HCT116 (cell line): Measurements from ENCODE around the gene SCAND1. TPM values are rescaled to one million over a fixed set of nuclear protein-coding genes. Genes with fewer than 3 reads are reported as not detected.

ENCODE experiments used
- ATAC-seq: fragments of 200-7000 bp; cut with Tn5 transposase; 2 replicates; pipeline ENCODE4 v1.9.1; 2020; ENCODE audit warnings: mild to moderate bottlenecking, moderate library complexity
- BruUV-seq: library from RNA; stranded (reverse); fragments of 400-500 nt; replicated peaks from 2 replicates; lab custom pipeline; 2021; lab: Mats Ljungman, UMichigan
- CTCF ChIA-PET: fragments of 300-600 bp; sonication (Branson Sonifier 250); formaldehyde crosslinking; loops from one replicate; lab custom pipeline; 2021; ENCODE audit warnings: antibody characterized with exemption; lab: Charles Lee
- POLR2A ChIA-PET: fragments of 300-600, 350-600 bp; sonication (Branson Sonifier 250); formaldehyde crosslinking; loops from one replicate; lab custom pipeline; 2021; ENCODE audit warnings: antibody characterized with exemption; lab: Charles Lee
- RAD21 ChIA-PET, 2 experiments: fragments of 300-600 bp; sonication (Branson Sonifier 250); formaldehyde crosslinking; loops; one replicate each; lab custom pipeline; 2023; ENCODE audit warnings: low total read pairs in 2 of 2; ENCODE audit not compliant: uncharacterized antibody in 2 of 2, unreplicated experiment in 2 of 2, low non-redundant PET in 1 of 2; lab: Charles Lee
- DNase-seq: peaks from one replicate; pipeline ENCODE4 v3.0.0-alpha.2; 2010; ENCODE audit warnings: low read depth, low spot score
- H2AFZ ChIP-seq: fragments of 200-600 bp; shearing (Covaris generic), sonication (generic); 2 replicates; pipeline ENCODE4 v1.6.1; 2017; ENCODE audit warnings: low read depth, mixed run types, mixed read lengths, antibody characterized with exemption, low read length; ENCODE audit not compliant: poor library complexity, severe bottlenecking
- H3K27ac ChIP-seq: 2 replicates; pipeline ENCODE4 v1.5.1; 2012; ENCODE audit warnings: low read depth, low read length
- H3K27me3 ChIP-seq: fragments of 200-600 bp; sonication (generic); 2 replicates; pipeline ENCODE4 v1.6.1; 2016; ENCODE audit warnings: mixed run types, low read length, mixed read lengths; ENCODE audit not compliant: insufficient read depth
- H3K36me3 ChIP-seq, 2 experiments: fragments of 200-500 bp in 1 of 2; fragments of 200-600 bp in 1 of 2; sonication (Bioruptor generic) in 1 of 2; sonication (generic) in 1 of 2; 2 replicates each; pipeline versions ENCODE4 v1.5.1 to v1.6.1; 2014 to 2016; ENCODE audit warnings: low read length in 2 of 2, inconsistent platforms in 1 of 2, mixed read lengths in 1 of 2, mixed run types in 1 of 2; ENCODE audit not compliant: insufficient read depth in 2 of 2, control insufficient read depth in 1 of 2
- H3K4me1 ChIP-seq, 2 experiments: fragments of 200-600 bp in 1 of 2; sonication (generic) in 1 of 2; 2 replicates each; pipeline versions ENCODE4 v1.5.1 to v1.6.1; 2012 to 2017; ENCODE audit warnings: low read length in 2 of 2, inconsistent platforms in 1 of 2, mild to moderate bottlenecking in 1 of 2, mixed read lengths in 1 of 2, mixed run types in 1 of 2, moderate library complexity in 1 of 2; ENCODE audit not compliant: insufficient read depth in 2 of 2, control insufficient read depth in 1 of 2
- H3K4me2 ChIP-seq: fragments of 200-600 bp; sonication (generic); 2 replicates; pipeline ENCODE4 v1.6.1; 2017; ENCODE audit warnings: mixed run types, low read length, mixed read lengths
- H3K4me3 ChIP-seq, 2 experiments: fragments of 200-600 bp in 1 of 2; sonication (generic) in 1 of 2; replicated peaks in 1 of 2; 2 replicates each; pipeline ENCODE4 v1.5.1; 2011 to 2016; ENCODE audit warnings: low read length in 2 of 2, control low read depth in 1 of 2, low read depth in 1 of 2, mild to moderate bottlenecking in 1 of 2, mixed read lengths in 1 of 2, mixed run types in 1 of 2
- H3K79me2 ChIP-seq: fragments of 200-600 bp; sonication (generic); 2 replicates; pipeline ENCODE4 v1.6.1; 2017; ENCODE audit warnings: mild to moderate bottlenecking, mixed run types, low read length, moderate library complexity, mixed read lengths; ENCODE audit not compliant: insufficient read depth
- H3K9ac ChIP-seq: fragments of 200-600 bp; sonication (generic); 2 replicates; pipeline ENCODE4 v1.6.1; 2016; ENCODE audit warnings: low read length, mixed read lengths
- H3K9me2 ChIP-seq: fragments of 200-600 bp; sonication (generic), shearing (Covaris generic); 2 replicates; pipeline ENCODE4 v1.6.1; 2017; ENCODE audit warnings: mixed run types, mild to moderate bottlenecking, moderate library complexity; ENCODE audit not compliant: insufficient read depth
- H3K9me3 ChIP-seq, 2 experiments: fragments of 200-500 bp in 1 of 2; fragments of 200-600 bp in 1 of 2; sonication (Bioruptor generic) in 1 of 2; sonication (generic) in 1 of 2; 2 replicates each; pipeline ENCODE4 v1.6.1; 2014 to 2017; ENCODE audit warnings: low read length in 2 of 2, mixed read lengths in 2 of 2, inconsistent platforms in 1 of 2, low read depth in 1 of 2, mild to moderate bottlenecking in 1 of 2, mixed run types in 1 of 2, moderate library complexity in 1 of 2; ENCODE audit not compliant: control insufficient read depth in 1 of 2, insufficient read depth in 1 of 2
- H4K20me1 ChIP-seq: fragments of 200-600 bp; sonication (generic), shearing (Covaris generic); 2 replicates; pipeline ENCODE4 v1.6.1; 2017; ENCODE audit warnings: mixed run types, mild to moderate bottlenecking, moderate library complexity; ENCODE audit not compliant: insufficient read depth
- CEBPB ChIP-seq: IDR thresholded peaks from 2 replicates; pipeline ENCODE4 v1.6.1; 2012; ENCODE audit warnings: low read depth
- ELF1 ChIP-seq: IDR thresholded peaks from 2 replicates; pipeline ENCODE4 v1.6.1; 2012; ENCODE audit warnings: low read depth, borderline replicate concordance
- FOSL1 ChIP-seq: IDR thresholded peaks from 2 replicates; pipeline ENCODE4 v1.6.1; 2012; ENCODE audit warnings: low read depth
- JUND ChIP-seq: IDR thresholded peaks from 2 replicates; pipeline ENCODE4 v1.6.1; 2012
- POLR2AphosphoS5 ChIP-seq: IDR thresholded peaks from 2 replicates; pipeline ENCODE4 v1.6.1; 2011; ENCODE audit warnings: mild to moderate bottlenecking, low read depth, low read length, moderate library complexity
- ZNF274 ChIP-seq: fragments of 200-500 bp; sonication (Bioruptor generic); IDR thresholded peaks from 2 replicates; pipeline ENCODE4 v1.6.1; 2014; ENCODE audit warnings: mild to moderate bottlenecking, low read depth, low read length, inconsistent platforms
- intact Hi-C: fragments of 100-400 bp; cut with micrococcal nuclease; formaldehyde crosslinking; loops from 2 replicates; pipeline ENCODE4 v1.10.0; 2022
- total RNA-seq: library from RNA; stranded (reverse); gene quantifications from one replicate; pipeline ENCODE4 v1.2.1, GENCODE V29; 2021; ENCODE audit not compliant: unreplicated experiment
- TF ChIP-seq, protein P1 (sequence below): IDR thresholded peaks from 2 replicates; pipeline ENCODE4 v1.6.1; 2012
- TF ChIP-seq, protein P2 (sequence below): IDR thresholded peaks from 2 replicates; pipeline ENCODE4 v1.6.1; 2011; ENCODE audit warnings: mild to moderate bottlenecking, low read length, moderate library complexity; ENCODE audit not compliant: insufficient replicate concordance; ENCODE audit errors: extremely low read depth
- TF ChIP-seq, protein P3 (sequence below), 3 experiments: fragments of 200-600 bp in 1 of 3; sonication (generic) in 1 of 3; IDR thresholded peaks in 2 of 3; conservative IDR thresholded peaks in 1 of 3; 2 replicates each; pipeline ENCODE4 v1.5.1; 2012 to 2017; ENCODE audit warnings: low read depth in 2 of 3, low read length in 2 of 3, antibody characterized with exemption in 1 of 3, borderline replicate concordance in 1 of 3, control low read depth in 1 of 3, mild to moderate bottlenecking in 1 of 3, mixed read lengths in 1 of 3, mixed run types in 1 of 3, moderate library complexity in 1 of 3; ENCODE audit not compliant: insufficient read depth in 1 of 3

Gene SCAND1
- total RNA-seq, 1 experiment from 2014 or later, result 46.2 TPM

DNA sequence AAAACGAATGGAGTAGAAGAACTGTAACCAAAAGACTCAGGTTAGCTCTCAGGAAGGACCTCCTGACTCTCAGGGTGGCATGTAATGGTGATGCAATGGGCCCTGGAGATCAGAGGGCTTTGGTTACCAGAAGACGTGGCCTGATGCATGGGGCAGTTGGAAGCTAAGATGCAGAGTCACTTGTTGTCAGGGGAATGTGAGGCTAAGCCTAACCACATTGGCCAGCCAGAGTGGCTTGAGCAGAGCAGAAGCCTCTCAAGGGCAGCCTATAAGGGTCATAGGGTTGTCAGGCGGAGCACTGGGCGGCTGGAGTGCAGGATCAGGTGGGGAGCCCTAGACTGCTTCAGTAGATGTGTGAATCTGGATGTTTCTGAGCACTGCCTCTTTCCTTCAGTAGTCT, 20.0 kb upstream of the SCAND1 start:
- H2AFZ ChIP-seq, result no peak overlapping the region
- DNase-seq (no peak), ATAC-seq (no peak)
- POLR2A ChIA-PET, result no interaction called here
- no peak overlapping the region for H3K27ac ChIP-seq
- no peaks in the 10 kb centered on the region; a peak in 1 of 4 replicates for H3K4me1 ChIP-seq
- no peak overlapping the region for H3K4me2 ChIP-seq
- no peak overlapping the region for H3K4me3 ChIP-seq
- CTCF ChIA-PET, result interaction anchor here (2.3 kb wide), 1 partner anchor 19 kb away, joined by 7 read pairs; no protein-coding TSS in a partner anchor
- RAD21 ChIA-PET, result no interaction called here
- no peaks in the 10 kb centered on the region for H4K20me1 ChIP-seq
- H3K79me2 ChIP-seq, result no peaks in the 10 kb centered on the region
- H3K9ac ChIP-seq, result no peak overlapping the region
- no peaks in the 10 kb centered on the region for H3K9me3 ChIP-seq
- intact Hi-C loops, result no loop called here
- no peaks in the 10 kb centered on the region for H3K27me3 ChIP-seq
- no TSS peak for BruUV-seq
- H3K9me2 ChIP-seq, result no peaks in the 10 kb centered on the region
- TF ChIP-seq POLR2AphosphoS5, result no peak
- no peak for TF ChIP-seq JUND
- TF ChIP-seq, protein P1, sequence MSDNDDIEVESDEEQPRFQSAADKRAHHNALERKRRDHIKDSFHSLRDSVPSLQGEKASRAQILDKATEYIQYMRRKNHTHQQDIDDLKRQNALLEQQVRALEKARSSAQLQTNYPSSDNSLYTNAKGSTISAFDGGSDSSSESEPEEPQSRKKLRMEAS, result no peak
- TF ChIP-seq, protein P2, sequence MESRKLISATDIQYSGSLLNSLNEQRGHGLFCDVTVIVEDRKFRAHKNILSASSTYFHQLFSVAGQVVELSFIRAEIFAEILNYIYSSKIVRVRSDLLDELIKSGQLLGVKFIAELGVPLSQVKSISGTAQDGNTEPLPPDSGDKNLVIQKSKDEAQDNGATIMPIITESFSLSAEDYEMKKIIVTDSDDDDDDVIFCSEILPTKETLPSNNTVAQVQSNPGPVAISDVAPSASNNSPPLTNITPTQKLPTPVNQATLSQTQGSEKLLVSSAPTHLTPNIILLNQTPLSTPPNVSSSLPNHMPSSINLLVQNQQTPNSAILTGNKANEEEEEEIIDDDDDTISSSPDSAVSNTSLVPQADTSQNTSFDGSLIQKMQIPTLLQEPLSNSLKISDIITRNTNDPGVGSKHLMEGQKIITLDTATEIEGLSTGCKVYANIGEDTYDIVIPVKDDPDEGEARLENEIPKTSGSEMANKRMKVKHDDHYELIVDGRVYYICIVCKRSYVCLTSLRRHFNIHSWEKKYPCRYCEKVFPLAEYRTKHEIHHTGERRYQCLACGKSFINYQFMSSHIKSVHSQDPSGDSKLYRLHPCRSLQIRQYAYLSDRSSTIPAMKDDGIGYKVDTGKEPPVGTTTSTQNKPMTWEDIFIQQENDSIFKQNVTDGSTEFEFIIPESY, result no peak
- TF ChIP-seq ELF1, result no peak
- TF ChIP-seq CEBPB, result no peak
- TF ChIP-seq ZNF274, result no peak
- no peaks in the 10 kb centered on the region for H3K36me3 ChIP-seq

DNA sequence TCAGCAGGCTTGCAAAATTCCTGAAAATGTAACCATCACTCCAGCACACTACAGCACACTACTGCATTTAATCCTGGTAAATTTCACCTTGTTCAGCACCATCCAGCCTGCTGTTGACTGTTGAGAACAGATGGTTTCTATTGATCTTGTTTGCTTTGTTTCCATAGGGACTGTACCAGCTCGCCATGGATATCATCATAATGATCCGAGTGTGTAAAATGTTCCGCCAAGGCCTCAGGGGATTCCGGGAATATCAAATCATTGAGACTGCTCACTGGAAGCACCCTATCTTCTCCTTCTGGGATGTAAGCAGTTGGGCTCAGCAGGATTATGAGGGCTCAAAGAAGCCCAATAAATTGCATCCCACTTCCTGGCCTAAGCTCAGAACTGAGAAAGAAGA, 18.2 kb upstream of the SCAND1 start:
- CTCF ChIA-PET, result no interaction called here
- no peak for TF ChIP-seq FOSL1
- TF ChIP-seq, protein P3, sequence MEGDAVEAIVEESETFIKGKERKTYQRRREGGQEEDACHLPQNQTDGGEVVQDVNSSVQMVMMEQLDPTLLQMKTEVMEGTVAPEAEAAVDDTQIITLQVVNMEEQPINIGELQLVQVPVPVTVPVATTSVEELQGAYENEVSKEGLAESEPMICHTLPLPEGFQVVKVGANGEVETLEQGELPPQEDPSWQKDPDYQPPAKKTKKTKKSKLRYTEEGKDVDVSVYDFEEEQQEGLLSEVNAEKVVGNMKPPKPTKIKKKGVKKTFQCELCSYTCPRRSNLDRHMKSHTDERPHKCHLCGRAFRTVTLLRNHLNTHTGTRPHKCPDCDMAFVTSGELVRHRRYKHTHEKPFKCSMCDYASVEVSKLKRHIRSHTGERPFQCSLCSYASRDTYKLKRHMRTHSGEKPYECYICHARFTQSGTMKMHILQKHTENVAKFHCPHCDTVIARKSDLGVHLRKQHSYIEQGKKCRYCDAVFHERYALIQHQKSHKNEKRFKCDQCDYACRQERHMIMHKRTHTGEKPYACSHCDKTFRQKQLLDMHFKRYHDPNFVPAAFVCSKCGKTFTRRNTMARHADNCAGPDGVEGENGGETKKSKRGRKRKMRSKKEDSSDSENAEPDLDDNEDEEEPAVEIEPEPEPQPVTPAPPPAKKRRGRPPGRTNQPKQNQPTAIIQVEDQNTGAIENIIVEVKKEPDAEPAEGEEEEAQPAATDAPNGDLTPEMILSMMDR (IDR thresholded peaks at IDR 0.05 in 2 of 3, conservative IDR thresholded peaks at IDR 0.05 in 1 of 3; ENCODE audit: borderline replicate concordance in 1 of 3, insufficient read depth in 1 of 3, low read depth in 2 of 3, low read length in 2 of 3), result no peak

More for the DNA sequence above, 18.2 kb upstream of the SCAND1 start:
- no peaks in the 10 kb centered on the region for H4K20me1 ChIP-seq
- H3K9ac ChIP-seq, result no peak overlapping the region
- no peaks in the 10 kb centered on the region for H3K9me3 ChIP-seq
- peaks cover 0 to 8% of the 10 kb centered on the region in 2 experiments; a peak in 2 of 4 replicates for H3K4me1 ChIP-seq
- no TSS peak for BruUV-seq
- H3K4me3 ChIP-seq, result no peak overlapping the region
- POLR2A ChIA-PET, result no interaction called here
- intact Hi-C loops, result no loop called here
- DNase-seq (no peak), ATAC-seq (no peak)
- H3K27me3 ChIP-seq, result no peaks in the 10 kb centered on the region
- no peak overlapping the region for H2AFZ ChIP-seq
- H3K36me3 ChIP-seq, result no peaks in the 10 kb centered on the region
- H3K9me2 ChIP-seq, result no peaks in the 10 kb centered on the region
- no peaks in the 10 kb centered on the region for H3K79me2 ChIP-seq
- H3K27ac ChIP-seq, result no peak overlapping the region
- no peak overlapping the region for H3K4me2 ChIP-seq
- RAD21 ChIA-PET, result no interaction called here
